Liver (tissue), 3 donors: ENCODE data around the gene ZNRF3.

ENCODE experiments used
- GABPA ChIP-seq, 2 donors: IDR thresholded peaks in 1 of 2; conservative IDR thresholded peaks in 1 of 2; 2 replicates each; pipeline ENCODE4 v1.6.1; 2016; ENCODE audit warnings: antibody characterized with exemption in 2 of 2, mild to moderate bottlenecking in 1 of 2, moderate library complexity in 1 of 2
- NR2F2 ChIP-seq: IDR thresholded peaks from 2 replicates; pipeline ENCODE4 v1.6.1; 2016; ENCODE audit warnings: antibody characterized with exemption
- RAD21 ChIP-seq, 2 donors: IDR thresholded peaks; 2 replicates each; pipeline ENCODE4 v1.6.1; 2016; ENCODE audit warnings: antibody characterized with exemption in 2 of 2, mild to moderate bottlenecking in 2 of 2
- REST ChIP-seq: IDR thresholded peaks from 2 replicates; pipeline ENCODE4 v1.6.1; 2016; ENCODE audit warnings: antibody characterized with exemption, mild to moderate bottlenecking
- TF ChIP-seq, protein P1 (sequence below): fragments of 150-350 bp; IDR thresholded peaks from 2 replicates; pipeline ENCODE4 v1.5.1; 2017; ENCODE audit warnings: improper control_type of control experiment, low read depth, low read length; ENCODE audit not compliant: missing input control
- donor health status: healthy.
- donor health status: healthy.

DNA sequence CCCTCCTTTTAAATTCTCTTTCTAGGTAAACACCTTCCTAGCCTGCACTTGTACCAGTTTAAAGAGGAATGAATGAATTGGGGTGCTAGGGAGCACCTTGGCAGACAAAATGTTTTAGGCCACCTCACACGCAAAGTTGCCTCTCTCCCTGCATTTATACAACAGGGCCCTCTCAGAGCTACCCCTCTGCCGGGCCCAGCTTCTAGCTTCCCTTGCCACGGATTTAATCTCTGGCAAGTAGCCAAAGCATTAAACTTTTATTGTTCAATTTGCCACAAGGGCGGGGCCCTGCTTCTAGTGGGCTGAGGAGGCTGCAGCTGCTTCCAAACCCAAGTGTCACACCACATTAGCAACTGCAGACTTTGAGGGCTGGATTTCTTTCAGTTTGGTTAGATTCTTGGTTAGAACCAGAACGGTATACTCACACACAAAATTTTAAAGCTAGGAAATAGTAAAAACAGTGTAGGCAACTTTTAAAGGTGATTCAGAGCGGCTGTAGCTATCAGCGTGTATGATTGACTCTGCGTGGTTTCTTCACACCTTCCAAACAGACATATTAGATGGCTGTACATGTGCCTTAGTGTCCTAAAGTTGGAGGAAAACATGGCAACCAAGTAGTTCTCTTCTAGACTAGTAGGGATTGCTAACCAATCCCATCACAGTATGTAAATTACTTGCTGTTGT is 196.0 kb downstream of the ZNRF3 start:
- no peak for TF ChIP-seq GABPA (IDR thresholded peaks at IDR 0.05 in 1 of 2, conservative IDR thresholded peaks at IDR 0.05 in 1 of 2)
- TF ChIP-seq REST, result no peak
- TF ChIP-seq, protein P1, sequence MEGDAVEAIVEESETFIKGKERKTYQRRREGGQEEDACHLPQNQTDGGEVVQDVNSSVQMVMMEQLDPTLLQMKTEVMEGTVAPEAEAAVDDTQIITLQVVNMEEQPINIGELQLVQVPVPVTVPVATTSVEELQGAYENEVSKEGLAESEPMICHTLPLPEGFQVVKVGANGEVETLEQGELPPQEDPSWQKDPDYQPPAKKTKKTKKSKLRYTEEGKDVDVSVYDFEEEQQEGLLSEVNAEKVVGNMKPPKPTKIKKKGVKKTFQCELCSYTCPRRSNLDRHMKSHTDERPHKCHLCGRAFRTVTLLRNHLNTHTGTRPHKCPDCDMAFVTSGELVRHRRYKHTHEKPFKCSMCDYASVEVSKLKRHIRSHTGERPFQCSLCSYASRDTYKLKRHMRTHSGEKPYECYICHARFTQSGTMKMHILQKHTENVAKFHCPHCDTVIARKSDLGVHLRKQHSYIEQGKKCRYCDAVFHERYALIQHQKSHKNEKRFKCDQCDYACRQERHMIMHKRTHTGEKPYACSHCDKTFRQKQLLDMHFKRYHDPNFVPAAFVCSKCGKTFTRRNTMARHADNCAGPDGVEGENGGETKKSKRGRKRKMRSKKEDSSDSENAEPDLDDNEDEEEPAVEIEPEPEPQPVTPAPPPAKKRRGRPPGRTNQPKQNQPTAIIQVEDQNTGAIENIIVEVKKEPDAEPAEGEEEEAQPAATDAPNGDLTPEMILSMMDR, result no peak
- TF ChIP-seq RAD21 (IDR thresholded peaks at IDR 0.05), result no peak
- no peak for TF ChIP-seq NR2F2
